ENCODE data around the gene SOSTDC1.
"Not testable (repeated sequence)": the region's sequence is repeated elsewhere in the genome, so short reads cannot be mapped to it uniquely, and the experiment has no call there.

The SOSTDC1 gene

DNA sequence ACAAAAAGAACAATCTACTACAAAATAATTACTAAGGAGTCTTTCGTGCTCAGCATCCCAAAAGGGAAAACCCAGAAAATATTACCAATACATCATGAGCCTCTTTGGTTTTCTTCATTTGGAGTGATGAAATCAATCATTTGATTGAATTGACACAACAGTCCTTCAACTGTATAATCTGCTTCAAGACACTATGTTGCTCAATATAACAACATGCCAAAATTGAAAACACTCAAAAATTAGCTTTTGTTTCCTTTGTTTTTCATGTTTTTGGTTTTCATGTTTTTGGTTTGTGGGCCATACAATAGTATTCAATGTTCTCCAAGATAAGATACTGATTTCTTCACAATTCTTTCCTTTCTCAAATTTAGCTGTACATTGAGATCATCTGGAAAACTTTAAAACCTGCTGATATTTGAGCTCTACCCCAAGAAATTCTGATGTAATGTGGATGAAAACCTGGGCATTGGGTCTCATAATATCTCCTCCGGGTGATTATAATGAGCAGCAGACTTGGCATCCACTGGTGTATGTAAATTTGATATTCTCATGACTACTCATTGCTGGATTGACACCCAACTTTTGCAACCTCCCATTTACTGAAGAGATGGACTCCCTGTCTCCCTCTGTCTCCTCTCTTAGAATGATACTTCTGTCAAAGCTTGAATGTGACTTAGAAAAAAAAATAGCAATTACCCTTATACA, 4.6 kb downstream of the SOSTDC1 start:
- no peak for DNase-seq

- DNase-seq: not testable (repeated sequence)
Observed at GRCh38 chr7:16456303-16456702, 9.2 kb downstream of the SOSTDC1 start.

GRCh38 chr7:16455591-16455990, 9.9 kb downstream of the SOSTDC1 start:
- DNase-seq: no peak

- DNase-seq: peak; percentile 12
Observed at GRCh38 chr7:16450366-16450765, 15.2 kb downstream of the SOSTDC1 start.

DNA sequence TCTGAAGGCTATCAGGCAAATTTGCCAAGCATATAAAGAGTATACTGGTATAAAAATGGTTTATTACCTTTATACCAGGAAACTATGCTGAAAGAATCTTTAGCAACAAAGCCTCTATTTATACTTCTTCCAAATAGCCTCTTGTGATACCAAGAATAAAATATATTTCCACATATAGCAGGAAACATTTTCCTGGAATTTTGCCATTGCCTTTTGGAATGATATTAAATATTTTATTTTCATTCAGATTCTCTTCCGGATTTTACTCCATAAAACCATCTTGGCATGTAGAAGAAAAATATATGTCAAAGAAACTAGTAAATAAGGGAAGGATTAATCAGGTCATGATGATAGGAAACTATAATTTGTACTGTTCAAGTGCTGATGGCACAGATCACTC, 17.7 kb downstream of the SOSTDC1 start:
- DNase-seq: no peak

- DNase-seq: no peak
Observed at GRCh38 chr7:16446508-16446907, 19.0 kb downstream of the SOSTDC1 start.

DNA sequence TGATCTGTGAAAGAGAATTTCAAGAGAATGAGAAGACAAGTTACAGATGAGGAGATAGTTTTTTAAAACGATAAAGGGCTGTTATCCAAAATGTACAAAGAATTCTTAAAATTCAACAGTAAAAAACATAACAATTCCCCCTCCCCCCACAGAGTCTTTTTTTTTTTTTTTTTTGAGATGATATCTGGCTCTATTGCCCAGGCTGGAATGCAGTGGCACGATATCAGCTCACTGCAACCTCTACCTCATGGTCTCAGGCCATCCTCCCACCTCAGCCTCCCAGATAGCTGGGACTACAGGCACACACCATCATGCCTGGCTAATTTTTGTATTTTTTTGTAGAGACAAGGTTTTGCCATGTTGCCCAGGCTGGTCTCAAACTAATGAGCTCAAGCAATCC, 21.7 kb downstream of the SOSTDC1 start:
- DNase-seq: not testable (repeated sequence)

GRCh38 chr7:16438988-16439387, 26.6 kb downstream of the SOSTDC1 start:
- DNase-seq: no peak

- DNase-seq: no peak
Observed at GRCh38 chr7:16436306-16436705, 29.2 kb downstream of the SOSTDC1 start.

GRCh38 chr7:16433568-16434122, 31.9 kb downstream of the SOSTDC1 start:
- no peak for DNase-seq

- DNase-seq: no peak
Observed at GRCh38 chr7:16432425-16432731, 33.2 kb downstream of the SOSTDC1 start.

DNA sequence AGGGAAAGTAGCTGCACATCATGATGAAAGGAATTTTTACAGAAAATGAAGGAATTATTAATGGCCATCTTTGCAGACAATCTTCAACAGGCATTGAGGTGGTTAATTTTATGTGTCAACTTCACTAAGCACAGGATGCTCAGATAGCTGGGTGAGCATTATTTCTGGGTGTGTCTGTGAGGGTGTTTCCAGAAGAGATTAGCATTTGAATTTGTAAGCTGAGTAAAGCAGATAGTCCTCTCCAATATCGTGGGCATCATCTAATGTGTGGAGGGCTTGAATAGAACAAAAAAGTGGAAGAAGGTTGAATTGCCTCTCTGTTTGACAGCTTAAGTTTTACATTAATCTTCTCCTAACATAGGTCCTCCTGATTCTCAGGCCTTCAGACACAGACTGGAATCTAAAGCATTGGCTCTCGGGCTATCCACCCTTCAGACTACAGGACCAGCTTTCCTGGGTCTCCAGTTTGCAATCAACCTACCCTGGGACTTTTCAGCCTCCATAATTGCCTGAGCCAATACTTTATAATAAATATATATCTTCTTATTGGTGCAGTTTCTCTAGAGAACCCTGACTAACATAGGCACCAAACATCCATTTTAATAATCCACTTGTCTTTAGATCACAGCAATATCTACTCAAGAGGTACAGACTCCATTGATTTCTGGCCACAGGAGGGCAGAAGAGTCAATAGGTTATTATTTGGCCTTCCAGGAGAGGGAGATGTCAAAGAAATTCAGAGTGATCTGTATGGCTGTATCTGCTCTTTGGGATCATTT, 33.7 kb downstream of the SOSTDC1 start:
- no peak for DNase-seq

DNA sequence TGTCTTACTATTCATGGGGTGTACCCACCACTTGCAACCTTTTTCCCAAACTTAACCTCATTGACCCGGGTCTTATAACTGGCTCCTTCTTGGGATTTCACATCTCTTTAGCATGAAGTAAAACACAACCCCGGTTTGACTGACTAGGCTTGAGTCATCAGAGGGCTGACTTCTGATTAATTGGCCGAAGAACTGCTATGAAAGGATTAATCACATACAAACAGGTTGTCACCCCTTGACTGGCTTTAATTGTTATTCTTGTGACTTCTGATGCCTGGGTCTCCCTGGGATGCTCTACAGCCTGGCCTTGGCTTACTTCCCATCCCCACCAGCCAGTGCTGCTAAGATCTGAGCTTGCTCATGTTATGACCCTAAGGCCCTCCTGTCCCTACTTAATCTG, 35.4 kb downstream of the SOSTDC1 start:
- no peak for DNase-seq

DNA sequence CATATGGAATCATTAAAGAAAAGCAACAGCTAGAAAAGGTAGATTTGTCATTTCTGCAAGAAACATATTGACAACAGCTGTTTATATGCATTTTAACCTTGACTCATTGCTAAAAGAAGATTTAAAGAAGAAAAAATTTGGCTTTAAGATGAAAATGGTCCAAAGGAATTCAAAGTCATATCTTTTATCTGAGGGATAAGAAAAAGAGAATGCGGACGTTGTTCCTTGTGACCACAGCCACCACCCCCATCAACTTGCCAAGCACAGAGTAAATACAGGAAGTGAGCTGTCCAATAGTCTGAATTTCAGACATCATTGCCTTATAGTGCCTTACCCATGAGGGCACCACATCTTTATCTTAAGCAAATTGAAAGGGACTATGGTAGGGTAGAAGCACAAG, 36.9 kb downstream of the SOSTDC1 start:
- no peak for DNase-seq

DNA sequence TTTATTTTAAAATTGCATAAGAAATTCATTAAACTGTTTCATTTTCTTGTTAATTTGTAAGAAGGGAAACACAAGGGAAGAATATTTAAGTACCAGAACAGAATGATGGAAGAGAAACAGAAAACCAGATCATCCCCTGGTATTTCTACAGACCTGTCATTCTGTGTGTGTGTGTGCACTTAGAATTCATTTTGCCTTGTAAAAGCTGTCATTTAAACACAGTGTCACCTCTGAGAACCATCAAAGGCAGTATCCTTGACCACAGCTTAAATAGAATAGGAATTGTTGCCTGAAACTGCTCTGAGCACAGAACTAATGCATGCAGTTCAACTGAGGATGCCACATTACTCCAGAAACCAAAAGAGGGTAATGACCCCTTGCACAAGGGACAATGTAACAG, 37.4 kb downstream of the SOSTDC1 start:
- no peak for DNase-seq

DNA sequence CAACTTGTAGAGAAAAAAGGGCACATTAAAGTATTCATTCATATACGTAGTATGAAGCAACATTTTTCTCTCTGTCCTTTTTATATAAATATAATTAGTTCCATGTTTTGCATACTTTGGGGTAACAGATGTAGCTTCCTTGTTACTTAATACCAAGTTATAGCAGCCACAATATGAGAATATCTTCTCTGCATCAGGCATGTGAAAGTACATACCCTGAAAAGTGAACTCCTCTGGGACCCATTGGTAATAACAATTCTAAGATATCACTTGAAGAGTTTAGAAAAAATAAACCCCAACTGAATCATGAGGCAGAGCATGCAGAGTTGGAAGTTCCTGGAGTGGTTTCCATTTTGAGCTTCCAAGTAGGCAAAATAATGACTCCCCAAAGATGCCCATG, 41.8 kb downstream of the SOSTDC1 start:
- no peak for DNase-seq

GRCh38 chr7:16422917-16423316, 42.6 kb downstream of the SOSTDC1 start:
- no peak for DNase-seq

- DNase-seq: no peak
Observed at GRCh38 chr7:16422103-16422435, 43.5 kb downstream of the SOSTDC1 start.

DNA sequence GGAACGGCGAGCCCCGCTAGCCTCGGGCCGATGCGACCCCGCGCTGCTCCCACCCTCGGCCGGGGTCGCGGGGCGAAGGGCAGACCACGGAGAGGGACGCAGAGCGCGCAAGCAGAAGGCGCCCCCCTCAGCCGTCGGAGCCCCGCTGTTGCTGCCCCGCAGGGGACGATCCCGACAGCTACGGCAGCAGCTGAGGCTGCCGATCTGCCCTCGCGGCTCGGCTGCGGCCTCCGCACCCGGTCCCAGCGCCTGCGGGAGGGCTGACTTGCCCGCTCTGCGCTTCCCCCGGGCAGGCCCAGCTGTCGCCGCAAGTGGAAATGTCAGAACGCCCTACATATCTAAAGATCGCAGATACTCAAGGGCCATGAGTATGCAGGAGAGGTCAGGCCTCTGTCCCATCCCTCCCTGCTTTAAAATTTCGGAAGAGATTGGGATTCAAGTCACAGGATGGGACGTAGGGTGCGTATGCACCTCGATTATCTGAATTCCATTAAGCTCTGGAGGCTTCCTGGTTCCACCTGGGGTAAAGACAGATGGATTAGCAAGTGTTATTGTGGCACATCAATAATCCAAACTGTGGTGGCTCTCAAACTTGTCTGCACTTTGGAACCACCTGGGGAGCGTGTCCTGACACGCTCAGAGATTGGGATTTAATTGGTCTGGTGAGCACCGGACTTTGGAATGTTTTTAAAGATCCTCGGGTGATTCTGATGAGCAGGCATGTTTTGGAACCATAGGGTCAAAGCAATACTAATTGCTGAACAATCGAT, 44.0 kb downstream of the SOSTDC1 start, which contains the start of gene CRPPA:
TSS of gene CRPPA (minus strand) at position 206 of the 770 bp plus-strand sequence. CDS start 216 bp downstream, outside the sequence.
- no peak for DNase-seq

DNA sequence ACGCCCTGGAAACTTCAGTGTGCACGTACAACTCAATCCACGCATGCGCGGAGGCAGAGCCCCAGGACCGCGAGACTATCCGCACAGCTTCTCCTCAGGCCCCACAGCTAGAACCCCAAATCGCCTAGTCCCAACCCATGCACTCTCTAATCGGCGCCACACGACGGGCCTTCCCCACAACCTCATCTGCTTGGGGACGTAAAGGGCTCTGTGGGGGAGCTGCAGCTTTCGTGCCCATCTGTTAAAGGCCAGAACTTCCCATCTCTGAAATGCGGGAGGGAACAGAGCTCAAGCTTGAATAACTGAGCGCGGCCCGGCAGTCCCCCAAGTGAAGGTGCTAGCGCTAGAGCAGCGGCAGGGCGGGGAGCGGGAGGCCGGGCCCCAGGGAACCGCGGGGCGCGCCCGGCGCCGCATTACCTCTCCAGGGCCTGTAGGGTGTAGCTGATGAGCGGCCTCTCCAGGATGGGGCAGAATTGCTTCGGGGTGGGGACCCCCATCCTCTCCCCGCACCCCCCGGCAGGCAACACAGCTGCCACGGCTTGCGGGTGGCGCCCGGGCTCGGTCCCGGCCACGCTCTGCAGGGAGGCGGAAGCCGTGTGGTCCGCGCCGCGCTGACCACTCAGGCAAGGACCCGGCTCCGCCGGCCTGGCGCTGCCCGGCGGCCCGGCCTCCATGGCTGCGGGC, 44.7 kb downstream of the SOSTDC1 start:
- DNase-seq: peak; percentile 72

DNA sequence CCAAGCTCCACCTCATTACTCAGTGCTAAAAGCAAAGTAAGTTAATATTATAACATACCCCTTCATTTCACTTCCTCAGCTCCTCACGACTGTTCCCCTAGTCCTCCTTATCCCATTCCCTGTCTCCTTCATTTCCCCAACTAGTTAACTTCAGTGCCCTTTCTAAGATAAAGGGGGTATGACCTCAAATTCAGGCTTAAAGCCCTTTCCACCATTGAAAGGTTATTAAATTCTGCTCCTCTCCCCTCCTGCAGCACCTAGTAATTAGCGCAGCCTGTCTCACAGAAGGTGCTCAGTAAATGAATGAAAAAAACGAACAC, 45.2 kb downstream of the SOSTDC1 start:
- DNase-seq: no peak

- DNase-seq: no peak
Observed at GRCh38 chr7:16419859-16420258, 45.7 kb downstream of the SOSTDC1 start.

GRCh38 chr7:16419126-16419525, 46.4 kb downstream of the SOSTDC1 start:
- no peak for DNase-seq
